HEK293 (cell line): Measurements from ENCODE around the gene PDE11A.
A peak's percentile ranks its signal among the peaks of the same experiment; 100 is the strongest.

ENCODE experiments used
- KLF7 ChIP-seq: fragments of 450-650 bp; formaldehyde crosslinking; IDR thresholded peaks from 2 replicates; pipeline ENCODE4 v1.5.1; 2016; ENCODE audit warnings: missing biosample characterization, missing genetic modification characterization, borderline replicate concordance
- OSR2 ChIP-seq: fragments of 450-650 bp; formaldehyde crosslinking; IDR thresholded peaks from 2 replicates; pipeline ENCODE4 v1.5.1; 2016; ENCODE audit warnings: missing biosample characterization, missing genetic modification characterization
- PATZ1 ChIP-seq: fragments of 450-650 bp; formaldehyde crosslinking; IDR thresholded peaks from 2 replicates; pipeline ENCODE4 v1.5.1; 2016; ENCODE audit warnings: missing biosample characterization, missing genetic modification characterization
- REPIN1 ChIP-seq: fragments of 450-650 bp; formaldehyde crosslinking; IDR thresholded peaks from 2 replicates; pipeline ENCODE4 v1.5.1; 2017; ENCODE audit warnings: missing biosample characterization, missing genetic modification characterization, low read depth
- SCRT1 ChIP-seq: fragments of 450-650 bp; formaldehyde crosslinking; IDR thresholded peaks from 2 replicates; pipeline ENCODE4 v1.5.1; 2016; ENCODE audit warnings: missing biosample characterization, missing genetic modification characterization, borderline replicate concordance
- SP2 ChIP-seq: fragments of 450-650 bp; formaldehyde crosslinking; IDR thresholded peaks from 2 replicates; pipeline ENCODE4 v1.5.1; 2016; ENCODE audit warnings: missing biosample characterization, missing genetic modification characterization
- SP7 ChIP-seq: fragments of 450-650 bp; formaldehyde crosslinking; IDR thresholded peaks from 2 replicates; pipeline ENCODE4 v1.5.1; 2016; ENCODE audit warnings: missing biosample characterization, missing genetic modification characterization
- ZBTB17 ChIP-seq: fragments of 450-650 bp; formaldehyde crosslinking; IDR thresholded peaks from 2 replicates; pipeline ENCODE4 v1.5.1; 2016; ENCODE audit warnings: missing biosample characterization, missing genetic modification characterization
- ZBTB20 ChIP-seq: fragments of 450-650 bp; formaldehyde crosslinking; IDR thresholded peaks from 2 replicates; pipeline ENCODE4 v1.5.1; 2016; ENCODE audit warnings: missing biosample characterization, missing genetic modification characterization
- ZBTB48 ChIP-seq: fragments of 450-650 bp; formaldehyde crosslinking; IDR thresholded peaks from 2 replicates; pipeline ENCODE4 v1.5.1; 2016; ENCODE audit warnings: missing biosample characterization, missing genetic modification characterization
- ZIC2 ChIP-seq: fragments of 450-650 bp; formaldehyde crosslinking; IDR thresholded peaks from 2 replicates; pipeline ENCODE4 v1.5.1; 2016; ENCODE audit warnings: missing biosample characterization, missing genetic modification characterization
- ZNF112 ChIP-seq: fragments of 450-650 bp; formaldehyde crosslinking; IDR thresholded peaks from 2 replicates; pipeline ENCODE4 v1.5.0; 2017; ENCODE audit warnings: missing biosample characterization, missing genetic modification characterization
- ZNF2 ChIP-seq: fragments of 450-650 bp; formaldehyde crosslinking; IDR thresholded peaks from 2 replicates; pipeline ENCODE4 v1.5.1; 2016; ENCODE audit warnings: missing biosample characterization, missing genetic modification characterization
- ZNF223 ChIP-seq: fragments of 450-650 bp; formaldehyde crosslinking; IDR thresholded peaks from 2 replicates; pipeline ENCODE4 v1.5.1; 2016; ENCODE audit warnings: missing biosample characterization, missing genetic modification characterization
- ZNF311 ChIP-seq: fragments of 450-650 bp; formaldehyde crosslinking; IDR thresholded peaks from 2 replicates; pipeline ENCODE4 v1.5.1; 2017; ENCODE audit warnings: missing biosample characterization, missing genetic modification characterization, borderline replicate concordance
- ZNF335 ChIP-seq: fragments of 450-650 bp; formaldehyde crosslinking; conservative IDR thresholded peaks from 2 replicates; pipeline ENCODE4 v1.5.1; 2016; ENCODE audit warnings: missing biosample characterization, missing genetic modification characterization
- ZNF362 ChIP-seq: fragments of 450-650 bp; formaldehyde crosslinking; IDR thresholded peaks from 2 replicates; pipeline ENCODE4 v1.5.1; 2016; ENCODE audit warnings: missing biosample characterization, missing genetic modification characterization
- ZNF473 ChIP-seq: fragments of 450-650 bp; formaldehyde crosslinking; IDR thresholded peaks from 2 replicates; pipeline ENCODE4 v1.5.1; 2017; ENCODE audit warnings: missing biosample characterization, missing genetic modification characterization
- ZNF629 ChIP-seq: fragments of 450-650 bp; formaldehyde crosslinking; IDR thresholded peaks from 2 replicates; pipeline ENCODE4 v1.5.1; 2017; ENCODE audit warnings: missing biosample characterization, missing genetic modification characterization
- ZXDB ChIP-seq: fragments of 450-650 bp; formaldehyde crosslinking; IDR thresholded peaks from 2 replicates; pipeline ENCODE4 v1.5.1; 2016; ENCODE audit warnings: missing biosample characterization, missing genetic modification characterization
- TF ChIP-seq, protein P1 (sequence below): fragments of 450-650 bp; formaldehyde crosslinking; conservative IDR thresholded peaks from 2 replicates; pipeline ENCODE4 v1.5.1; 2016; ENCODE audit warnings: low read depth, missing biosample characterization, missing genetic modification characterization
- TF ChIP-seq, protein P2 (sequence below): fragments of 450-650 bp; formaldehyde crosslinking; IDR thresholded peaks from 2 replicates; pipeline ENCODE4 v1.5.1; 2016; ENCODE audit warnings: missing biosample characterization, missing genetic modification characterization
- TF ChIP-seq, protein P3 (sequence below): sonication (generic); formaldehyde crosslinking; IDR thresholded peaks from 2 replicates; pipeline ENCODE4 v1.8.1; 2022; ENCODE audit warnings: mild to moderate bottlenecking, moderate library complexity, missing genetic modification reagents

Gene PDE11A

GRCh38 chr2:178008636-178009289 lies 63.8 kb downstream of the PDE11A start (continued):
- TF ChIP-seq, protein P1, sequence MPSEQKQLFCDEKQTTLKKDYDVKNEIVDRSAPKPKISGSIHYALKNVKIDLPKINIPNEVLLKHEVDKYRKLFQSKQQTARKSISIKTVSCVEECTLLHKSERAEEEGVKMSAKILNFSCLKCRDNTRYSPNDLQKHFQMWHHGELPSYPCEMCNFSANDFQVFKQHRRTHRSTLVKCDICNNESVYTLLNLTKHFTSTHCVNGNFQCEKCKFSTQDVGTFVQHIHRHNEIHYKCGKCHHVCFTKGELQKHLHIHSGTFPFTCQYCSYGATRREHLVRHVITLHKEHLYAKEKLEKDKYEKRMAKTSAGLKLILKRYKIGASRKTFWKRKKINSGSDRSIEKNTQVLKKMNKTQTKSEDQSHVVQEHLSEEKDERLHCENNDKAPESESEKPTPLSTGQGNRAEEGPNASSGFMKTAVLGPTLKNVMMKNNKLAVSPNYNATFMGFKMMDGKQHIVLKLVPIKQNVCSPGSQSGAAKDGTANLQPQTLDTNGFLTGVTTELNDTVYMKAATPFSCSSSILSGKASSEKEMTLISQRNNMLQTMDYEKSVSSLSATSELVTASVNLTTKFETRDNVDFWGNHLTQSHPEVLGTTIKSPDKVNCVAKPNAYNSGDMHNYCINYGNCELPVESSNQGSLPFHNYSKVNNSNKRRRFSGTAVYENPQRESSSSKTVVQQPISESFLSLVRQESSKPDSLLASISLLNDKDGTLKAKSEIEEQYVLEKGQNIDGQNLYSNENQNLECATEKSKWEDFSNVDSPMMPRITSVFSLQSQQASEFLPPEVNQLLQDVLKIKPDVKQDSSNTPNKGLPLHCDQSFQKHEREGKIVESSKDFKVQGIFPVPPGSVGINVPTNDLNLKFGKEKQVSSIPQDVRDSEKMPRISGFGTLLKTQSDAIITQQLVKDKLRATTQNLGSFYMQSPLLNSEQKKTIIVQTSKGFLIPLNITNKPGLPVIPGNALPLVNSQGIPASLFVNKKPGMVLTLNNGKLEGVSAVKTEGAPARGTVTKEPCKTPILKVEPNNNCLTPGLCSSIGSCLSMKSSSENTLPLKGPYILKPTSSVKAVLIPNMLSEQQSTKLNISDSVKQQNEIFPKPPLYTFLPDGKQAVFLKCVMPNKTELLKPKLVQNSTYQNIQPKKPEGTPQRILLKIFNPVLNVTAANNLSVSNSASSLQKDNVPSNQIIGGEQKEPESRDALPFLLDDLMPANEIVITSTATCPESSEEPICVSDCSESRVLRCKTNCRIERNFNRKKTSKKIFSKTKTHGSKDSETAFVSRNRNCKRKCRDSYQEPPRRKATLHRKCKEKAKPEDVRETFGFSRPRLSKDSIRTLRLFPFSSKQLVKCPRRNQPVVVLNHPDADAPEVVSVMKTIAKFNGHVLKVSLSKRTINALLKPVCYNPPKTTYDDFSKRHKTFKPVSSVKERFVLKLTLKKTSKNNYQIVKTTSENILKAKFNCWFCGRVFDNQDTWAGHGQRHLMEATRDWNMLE = no peak
- TF ChIP-seq ZBTB20 (tag by site-specific recombination) (no peak), SP2 (no peak), ZNF223 (tag by site-specific recombination) (no peak), OSR2 (tag by site-specific recombination) (peak; percentile 48; the same call in 1 of the 2 replicates), ZIC2 (0 out of 2 replicates have a peak, but pooled peaks have one; percentile 22), KLF7 (no peak), REPIN1 (tag by site-specific recombination) (no peak), ZNF629 (tag by site-specific recombination) (peak; percentile 44; the same call in 1 of the 2 replicates), ZBTB17 (tag by site-specific recombination) (peak; percentile 62; the same call in 1 of the 2 replicates), ZNF473 (no peak), ZNF311 (no peak), SCRT1 (peak; percentile 28; the same call in 1 of the 2 replicates), ZNF335 (tag by site-specific recombination) (peak; percentile 34; the same call in 1 of the 2 replicates), ZNF362 (tag by site-specific recombination) (no peak), ZNF112 (tag by site-specific recombination) (no peak), PATZ1 (tag by site-specific recombination) (0 out of 2 replicates have a peak, but pooled peaks have one; percentile 14), ZXDB (no peak), ZNF2 (tag by site-specific recombination) (no peak), ZBTB48 (tag by site-specific recombination) (no peak), SP7 (tag by site-specific recombination) (no peak)
- TF ChIP-seq, protein P2, sequence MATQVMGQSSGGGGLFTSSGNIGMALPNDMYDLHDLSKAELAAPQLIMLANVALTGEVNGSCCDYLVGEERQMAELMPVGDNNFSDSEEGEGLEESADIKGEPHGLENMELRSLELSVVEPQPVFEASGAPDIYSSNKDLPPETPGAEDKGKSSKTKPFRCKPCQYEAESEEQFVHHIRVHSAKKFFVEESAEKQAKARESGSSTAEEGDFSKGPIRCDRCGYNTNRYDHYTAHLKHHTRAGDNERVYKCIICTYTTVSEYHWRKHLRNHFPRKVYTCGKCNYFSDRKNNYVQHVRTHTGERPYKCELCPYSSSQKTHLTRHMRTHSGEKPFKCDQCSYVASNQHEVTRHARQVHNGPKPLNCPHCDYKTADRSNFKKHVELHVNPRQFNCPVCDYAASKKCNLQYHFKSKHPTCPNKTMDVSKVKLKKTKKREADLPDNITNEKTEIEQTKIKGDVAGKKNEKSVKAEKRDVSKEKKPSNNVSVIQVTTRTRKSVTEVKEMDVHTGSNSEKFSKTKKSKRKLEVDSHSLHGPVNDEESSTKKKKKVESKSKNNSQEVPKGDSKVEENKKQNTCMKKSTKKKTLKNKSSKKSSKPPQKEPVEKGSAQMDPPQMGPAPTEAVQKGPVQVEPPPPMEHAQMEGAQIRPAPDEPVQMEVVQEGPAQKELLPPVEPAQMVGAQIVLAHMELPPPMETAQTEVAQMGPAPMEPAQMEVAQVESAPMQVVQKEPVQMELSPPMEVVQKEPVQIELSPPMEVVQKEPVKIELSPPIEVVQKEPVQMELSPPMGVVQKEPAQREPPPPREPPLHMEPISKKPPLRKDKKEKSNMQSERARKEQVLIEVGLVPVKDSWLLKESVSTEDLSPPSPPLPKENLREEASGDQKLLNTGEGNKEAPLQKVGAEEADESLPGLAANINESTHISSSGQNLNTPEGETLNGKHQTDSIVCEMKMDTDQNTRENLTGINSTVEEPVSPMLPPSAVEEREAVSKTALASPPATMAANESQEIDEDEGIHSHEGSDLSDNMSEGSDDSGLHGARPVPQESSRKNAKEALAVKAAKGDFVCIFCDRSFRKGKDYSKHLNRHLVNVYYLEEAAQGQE (tag by site-specific recombination) = no peak
- TF ChIP-seq, protein P3, sequence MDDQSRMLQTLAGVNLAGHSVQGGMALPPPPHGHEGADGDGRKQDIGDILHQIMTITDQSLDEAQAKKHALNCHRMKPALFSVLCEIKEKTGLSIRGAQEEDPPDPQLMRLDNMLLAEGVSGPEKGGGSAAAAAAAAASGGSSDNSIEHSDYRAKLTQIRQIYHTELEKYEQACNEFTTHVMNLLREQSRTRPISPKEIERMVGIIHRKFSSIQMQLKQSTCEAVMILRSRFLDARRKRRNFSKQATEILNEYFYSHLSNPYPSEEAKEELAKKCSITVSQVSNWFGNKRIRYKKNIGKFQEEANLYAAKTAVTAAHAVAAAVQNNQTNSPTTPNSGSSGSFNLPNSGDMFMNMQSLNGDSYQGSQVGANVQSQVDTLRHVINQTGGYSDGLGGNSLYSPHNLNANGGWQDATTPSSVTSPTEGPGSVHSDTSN (CRISPR knock-in tag) = no peak
